HL-60 (cell line): ENCODE results near the gene IL18BP.

Experiments used
- DNase-seq, 2 experiments: peaks; one replicate each; pipeline ENCODE4 v3.0.0-alpha.2; 2010 to 2020; ENCODE audit warnings: low read depth in 1 of 2, low spot score in 1 of 2
- H3K27ac ChIP-seq: fragments of 250-450 bp; sonication (Bioruptor Pico); replicated peaks from 2 replicates; pipeline ENCODE4 v1.5.1; 2020; ENCODE audit warnings: mild to moderate bottlenecking, moderate library complexity
- H3K27me3 ChIP-seq: fragments of 250-450 bp; sonication (Bioruptor Pico); 2 replicates; pipeline ENCODE4 v1.5.1; 2021; ENCODE audit warnings: mild to moderate bottlenecking, moderate library complexity; ENCODE audit not compliant: insufficient read depth, poor library complexity, severe bottlenecking
- H3K4me3 ChIP-seq: replicated peaks from 2 replicates; pipeline ENCODE4 v1.5.1; 2011; ENCODE audit warnings: mild to moderate bottlenecking, control low read depth, low read length; ENCODE audit not compliant: insufficient read depth
- CTCF ChIP-seq: IDR thresholded peaks from one replicate; pipeline ENCODE4 v1.5.1; 2011; ENCODE audit warnings: low read length, control low read depth, inconsistent platforms; ENCODE audit not compliant: insufficient read depth
- GABPA ChIP-seq: IDR thresholded peaks from 2 replicates; pipeline ENCODE4 v1.6.1; 2012; ENCODE audit warnings: low read depth
- POLR2AphosphoS5 ChIP-seq: IDR thresholded peaks from 2 replicates; pipeline ENCODE4 v1.6.1; 2012; ENCODE audit warnings: low read depth
- REST ChIP-seq: IDR thresholded peaks from 2 replicates; pipeline ENCODE4 v1.6.1; 2012; ENCODE audit warnings: low read depth; ENCODE audit not compliant: insufficient replicate concordance
- SPI1 ChIP-seq: IDR thresholded peaks from 2 replicates; pipeline ENCODE4 v1.6.1; 2012; ENCODE audit warnings: low read depth, mild to moderate bottlenecking, borderline replicate concordance

IL18BP gene

GRCh38 chr11:71995726-71996291 is 2.9 kb upstream of the IL18BP start:
- no peak overlapping the region for H3K4me3 ChIP-seq
- no peak for DNase-seq
- H3K27ac ChIP-seq: no peak overlapping the region
- no peaks in the 10 kb centered on the region for H3K27me3 ChIP-seq
- no peak for TF ChIP-seq SPI1
- no peak for TF ChIP-seq POLR2AphosphoS5
- TF ChIP-seq CTCF: no peak
- no peak for TF ChIP-seq GABPA
- no peak for TF ChIP-seq REST

DNA sequence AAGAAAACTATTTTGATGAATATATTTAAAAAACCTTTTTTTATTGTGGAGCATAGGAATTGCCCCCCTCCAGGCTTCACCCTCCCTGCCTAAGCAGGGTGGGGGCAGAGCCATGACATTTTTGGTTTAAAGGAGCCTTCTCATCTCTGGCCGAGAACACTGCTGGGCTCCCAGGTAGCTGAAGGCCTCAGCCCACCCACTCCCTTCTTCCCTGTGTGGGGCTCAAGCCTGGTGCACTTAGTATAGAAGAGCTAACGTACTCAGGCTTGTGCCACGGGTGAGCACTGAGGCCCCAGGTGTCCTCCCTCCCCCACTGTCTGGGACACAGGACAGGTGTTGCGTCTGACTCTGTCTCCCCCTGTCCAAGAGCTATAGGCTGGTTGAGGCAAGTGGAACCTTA is 2.2 kb upstream of the IL18BP start:
- TF ChIP-seq GABPA (no peak), CTCF (no peak), POLR2AphosphoS5 (no peak), REST (no peak), SPI1 (no peak)
- no peaks in the 10 kb centered on the region for H3K27me3 ChIP-seq
- no peak for DNase-seq
- H3K27ac ChIP-seq: peak overlapping the region; percentile 40
- no peak overlapping the region for H3K4me3 ChIP-seq

GRCh38 chr11:71996946-71997345 is 1.8 kb upstream of the IL18BP start:
- no peak overlapping the region for H3K4me3 ChIP-seq
- no peaks in the 10 kb centered on the region for H3K27me3 ChIP-seq
- TF ChIP-seq REST (peak; percentile 69), POLR2AphosphoS5 (0 out of 2 replicates have a peak, but pooled peaks have one; percentile 22), CTCF (no peak)
- peak overlapping the region; percentile 40 for H3K27ac ChIP-seq
- peak; percentile 50 to 81 for DNase-seq
